IPS-NIHi11 (cell line): ENCODE measurements around the gene SLC25A47.
"Not testable (repeated sequence)": the region's sequence is repeated elsewhere in the genome, so short reads cannot be mapped to it uniquely, and the experiment has no call there.

Source experiments
- DNase-seq: peaks from one replicate; pipeline ENCODE4 v3.0.0; 2012; ENCODE audit warnings: mixed read lengths, low spot score

The SLC25A47 gene

GRCh38 chr14:100306101-100306997, 16.8 kb upstream of the SLC25A47 start, which contains the start of gene SLC25A29:
SLC25A29 (minus strand) TSS chr14:100306444; CDS start chr14:100306232, 212 bp downstream.
- DNase-seq = peak; percentile 99

- peak; percentile 52 for DNase-seq
Measured at GRCh38 chr14:100306998-100307765, 16.0 kb upstream of the SLC25A47 start.

- DNase-seq = no peak
Measured at GRCh38 chr14:100307766-100308426, 15.2 kb upstream of the SLC25A47 start.

- DNase-seq = not testable (repeated sequence)
Measured at GRCh38 chr14:100308427-100308792, 14.7 kb upstream of the SLC25A47 start.

GRCh38 chr14:100309028-100309737, 14.0 kb upstream of the SLC25A47 start:
- no peak for DNase-seq

GRCh38 chr14:100312110-100312876, 10.8 kb upstream of the SLC25A47 start:
- DNase-seq = not testable (repeated sequence)

GRCh38 chr14:100312877-100313400, 10.2 kb upstream of the SLC25A47 start:
- DNase-seq = no peak

GRCh38 chr14:100313464-100314230, 9.5 kb upstream of the SLC25A47 start:
- DNase-seq = no peak

- DNase-seq = no peak
Measured at GRCh38 chr14:100314724-100315123, 8.4 kb upstream of the SLC25A47 start.

- no peak for DNase-seq
Measured at GRCh38 chr14:100317389-100317788, 5.8 kb upstream of the SLC25A47 start.

GRCh38 chr14:100317912-100318808, 5.0 kb upstream of the SLC25A47 start:
- peak; percentile 91 for DNase-seq

- no peak for DNase-seq
Measured at GRCh38 chr14:100320157-100320856, 2.8 kb upstream of the SLC25A47 start.

GRCh38 chr14:100321473-100322137, 1.5 kb upstream of the SLC25A47 start:
- DNase-seq = no peak

GRCh38 chr14:100322138-100322957, 791 bp upstream of the SLC25A47 start:
- DNase-seq = no peak

GRCh38 chr14:100323942-100324307, 786 bp downstream of the SLC25A47 start:
- no peak for DNase-seq

- no peak for DNase-seq
Measured at GRCh38 chr14:100325231-100325632, 2.1 kb downstream of the SLC25A47 start.

- DNase-seq = no peak
Measured at GRCh38 chr14:100325958-100326357, 2.8 kb downstream of the SLC25A47 start.
